ENCODE results near the gene ARMH3.

DNA sequence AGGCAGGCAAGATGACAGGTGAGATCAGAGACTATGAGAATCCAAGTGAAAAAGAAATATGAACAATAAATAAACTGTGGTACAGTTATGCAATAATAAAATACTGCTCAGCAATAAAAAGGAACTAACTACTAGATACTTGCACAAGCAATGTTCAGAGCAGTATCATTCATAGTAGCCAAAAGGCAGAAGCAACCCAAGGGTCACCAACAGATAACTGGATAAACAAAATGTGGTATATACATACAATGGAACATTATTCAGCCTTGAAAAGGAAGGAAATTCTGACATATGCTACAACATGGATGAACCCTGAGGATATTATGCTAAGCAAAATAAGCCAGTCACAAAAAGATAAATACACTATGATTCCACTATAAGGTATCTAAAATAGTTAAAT lies 135.4 kb downstream of the ARMH3 start:
- TF ChIP-seq, protein P1, sequence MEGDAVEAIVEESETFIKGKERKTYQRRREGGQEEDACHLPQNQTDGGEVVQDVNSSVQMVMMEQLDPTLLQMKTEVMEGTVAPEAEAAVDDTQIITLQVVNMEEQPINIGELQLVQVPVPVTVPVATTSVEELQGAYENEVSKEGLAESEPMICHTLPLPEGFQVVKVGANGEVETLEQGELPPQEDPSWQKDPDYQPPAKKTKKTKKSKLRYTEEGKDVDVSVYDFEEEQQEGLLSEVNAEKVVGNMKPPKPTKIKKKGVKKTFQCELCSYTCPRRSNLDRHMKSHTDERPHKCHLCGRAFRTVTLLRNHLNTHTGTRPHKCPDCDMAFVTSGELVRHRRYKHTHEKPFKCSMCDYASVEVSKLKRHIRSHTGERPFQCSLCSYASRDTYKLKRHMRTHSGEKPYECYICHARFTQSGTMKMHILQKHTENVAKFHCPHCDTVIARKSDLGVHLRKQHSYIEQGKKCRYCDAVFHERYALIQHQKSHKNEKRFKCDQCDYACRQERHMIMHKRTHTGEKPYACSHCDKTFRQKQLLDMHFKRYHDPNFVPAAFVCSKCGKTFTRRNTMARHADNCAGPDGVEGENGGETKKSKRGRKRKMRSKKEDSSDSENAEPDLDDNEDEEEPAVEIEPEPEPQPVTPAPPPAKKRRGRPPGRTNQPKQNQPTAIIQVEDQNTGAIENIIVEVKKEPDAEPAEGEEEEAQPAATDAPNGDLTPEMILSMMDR (conservative IDR thresholded peaks at IDR 0.05; ENCODE audit: low read length): no peak
- no peak for TF ChIP-seq EZH2phosphoT487 (IDR thresholded peaks at IDR 0.05; ENCODE audit: borderline replicate concordance, low read depth, low read length)
